Measurements from ENCODE around the gene ZCCHC7. TPM values are rescaled to one million over a fixed set of nuclear protein-coding genes. Genes with fewer than 3 reads are reported as not detected.

ZCCHC7 gene
- total RNA-seq, 2 experiments from 2014 or later: 20.1 to 20.6 TPM

DNA sequence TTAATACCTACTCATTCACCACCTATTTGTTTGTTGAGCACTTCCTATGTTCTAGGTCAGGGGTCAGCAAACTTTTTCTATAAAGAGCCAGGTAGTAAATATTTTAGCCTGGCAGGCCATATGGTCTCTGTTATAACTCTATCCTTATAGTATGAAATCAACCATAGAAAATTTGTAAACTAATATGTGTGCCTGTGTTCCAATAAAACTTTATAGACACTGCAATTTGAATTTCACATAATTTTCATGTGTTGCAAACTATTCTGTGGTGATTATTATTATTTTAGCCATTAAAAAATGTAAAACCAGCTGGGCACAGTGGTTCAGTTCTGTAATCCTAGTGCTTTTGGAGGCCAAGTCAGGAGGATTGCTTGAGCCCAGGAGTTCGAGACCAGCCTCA, 223.3 kb downstream of the ZCCHC7 start:
- Mint-ChIP-seq H3K4me1 (no peaks in the 10 kb centered on the region), H3K9me3 (ENCODE audit: low read depth) (no peaks in the 10 kb centered on the region), H3K27ac (no peak overlapping the region), H3K4me3 (no peak overlapping the region), H3K36me3 (peaks cover 3% of the 10 kb centered on the region), H3K27me3 (no peaks in the 10 kb centered on the region)
- no peak for ATAC-seq
- no peak for DNase-seq
- CTCF ChIA-PET: no interaction called here

DNA sequence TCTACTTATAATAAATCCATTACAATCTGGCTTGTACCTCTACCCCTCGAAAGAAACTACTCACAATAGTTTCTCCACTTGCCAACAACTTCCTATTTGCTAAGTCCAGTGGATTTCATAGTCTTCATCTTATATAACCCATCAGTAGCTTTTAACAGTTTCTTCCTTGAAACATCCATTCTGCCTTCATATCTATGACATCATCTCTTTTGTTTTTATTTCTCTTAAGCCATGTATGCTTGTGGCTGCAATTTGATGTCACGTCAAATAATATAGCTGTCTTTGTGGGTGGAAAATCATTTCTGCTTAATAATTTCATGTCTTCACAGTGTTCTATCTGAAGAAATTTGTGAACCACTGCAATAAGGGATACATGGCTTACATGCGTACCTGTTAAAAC, 224.7 kb downstream of the ZCCHC7 start:
- Mint-ChIP-seq H3K4me3 (no peak overlapping the region), H3K27ac (no peak overlapping the region), H3K36me3 (peaks cover 3% of the 10 kb centered on the region)

GRCh38 chr9:37348917-37349316, 228.5 kb downstream of the ZCCHC7 start:
- CTCF ChIA-PET: no interaction called here
- no peak overlapping the region for H3K4me3 Mint-ChIP-seq
- no peaks in the 10 kb centered on the region for H3K9me3 Mint-ChIP-seq (ENCODE audit: low read depth)
- H3K36me3 Mint-ChIP-seq: peaks cover 21% of the 10 kb centered on the region
- peaks cover 8% of the 10 kb centered on the region for H3K4me1 Mint-ChIP-seq
- H3K27me3 Mint-ChIP-seq: no peaks in the 10 kb centered on the region
- ATAC-seq (no peak), DNase-seq (no peak)
- no peak overlapping the region for H3K27ac Mint-ChIP-seq

More for the DNA sequence above, 224.7 kb downstream of the ZCCHC7 start:
- H3K4me1 Mint-ChIP-seq: no peaks in the 10 kb centered on the region
- CTCF ChIA-PET: interaction anchor here (0.7 kb wide), 1 partner anchor 238 kb away, joined by 3 read pairs; no protein-coding TSS in a partner anchor
- no peaks in the 10 kb centered on the region for H3K27me3 Mint-ChIP-seq
- ATAC-seq (no peak), DNase-seq (no peak)
- no peaks in the 10 kb centered on the region for H3K9me3 Mint-ChIP-seq (ENCODE audit: low read depth)

DNA sequence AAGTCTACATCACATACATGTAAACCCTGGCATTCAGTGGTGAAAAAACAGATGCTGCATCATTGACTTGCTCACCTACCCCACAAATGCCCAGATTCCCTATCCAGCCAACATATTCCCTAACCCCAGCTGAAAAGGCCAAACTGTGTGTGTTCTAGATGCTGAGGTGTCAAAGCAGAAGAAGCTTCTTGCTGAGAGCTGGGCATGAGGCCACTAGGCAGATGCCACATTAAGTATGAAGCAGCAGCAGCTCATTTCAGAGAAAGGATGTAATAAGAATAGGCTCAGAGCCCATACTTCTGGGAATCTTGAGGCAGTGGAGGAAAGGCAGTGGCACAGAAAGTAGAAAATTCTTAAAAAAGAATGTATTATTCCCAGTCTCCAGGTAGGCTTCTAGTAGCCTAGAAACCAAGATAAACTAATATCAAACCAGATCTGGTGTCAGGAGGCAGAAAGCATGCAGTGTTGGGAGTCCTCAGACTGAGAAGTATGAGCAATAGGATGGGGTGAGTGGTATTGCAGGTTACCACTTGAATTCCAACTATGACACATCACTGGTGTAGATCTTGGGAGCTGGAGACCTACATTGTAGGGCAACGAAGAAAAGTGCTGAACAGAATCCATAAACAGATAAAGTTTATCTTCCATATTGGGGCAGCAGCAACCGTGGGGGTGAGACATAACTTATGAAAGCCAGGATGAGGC, 230.3 kb downstream of the ZCCHC7 start:
- Mint-ChIP-seq H3K9me3 (ENCODE audit: low read depth) (no peaks in the 10 kb centered on the region), H3K27me3 (no peaks in the 10 kb centered on the region), H3K36me3 (peaks cover 24% of the 10 kb centered on the region), H3K27ac (no peak overlapping the region), H3K4me1 (peaks cover 8% of the 10 kb centered on the region), H3K4me3 (no peak overlapping the region)
- peak; percentile 45 for ATAC-seq
- CTCF ChIA-PET: interaction anchor here (1.1 to 1.2 kb wide), 2 partner anchors 10 to 316 kb away, joined by 3 read pairs; partner anchors contain the start of gene PAX5
- DNase-seq: no peak

DNA sequence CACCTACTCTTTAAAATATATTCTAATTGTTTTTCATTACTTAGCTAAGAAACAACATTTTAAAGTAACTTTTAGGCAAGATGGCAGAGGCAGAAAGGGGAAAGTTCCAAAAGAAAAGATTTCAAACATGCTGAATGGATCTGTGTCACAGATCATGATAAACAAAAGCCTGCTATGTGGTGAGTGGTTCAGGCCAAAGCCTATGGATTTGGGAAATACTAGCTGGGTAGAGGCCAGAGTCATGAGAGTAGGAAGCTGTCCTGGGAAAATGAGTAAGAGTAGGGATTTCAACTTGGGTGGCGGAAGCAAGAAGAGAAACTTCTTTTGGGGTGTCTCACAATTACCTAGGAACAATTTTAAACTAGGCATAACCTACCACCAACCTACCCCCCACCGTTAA, 233.4 kb downstream of the ZCCHC7 start:
- Mint-ChIP-seq H3K27ac (no peak overlapping the region), H3K4me1 (peaks cover 8% of the 10 kb centered on the region), H3K36me3 (peaks cover 25% of the 10 kb centered on the region), H3K4me3 (no peak overlapping the region), H3K9me3 (ENCODE audit: low read depth) (no peaks in the 10 kb centered on the region), H3K27me3 (no peaks in the 10 kb centered on the region)
- ATAC-seq: no peak
- CTCF ChIA-PET: interaction anchor here (1.2 kb wide), 1 partner anchor 357 kb away, joined by 3 read pairs; no protein-coding TSS in a partner anchor
- no peak for DNase-seq

- no peaks in the 10 kb centered on the region for H3K27me3 Mint-ChIP-seq
- no peak overlapping the region for H3K27ac Mint-ChIP-seq
- H3K4me3 Mint-ChIP-seq: no peak overlapping the region
- peaks cover 2% of the 10 kb centered on the region for H3K36me3 Mint-ChIP-seq
- no peaks in the 10 kb centered on the region for H3K4me1 Mint-ChIP-seq
- DNase-seq: no peak
- CTCF ChIA-PET: no interaction called here
- no peak for ATAC-seq
- H3K9me3 Mint-ChIP-seq (ENCODE audit: low read depth): no peaks in the 10 kb centered on the region
Measured at GRCh38 chr9:37362430-37362829, 242.1 kb downstream of the ZCCHC7 start.

GRCh38 chr9:37363124-37363523, 242.8 kb downstream of the ZCCHC7 start:
- DNase-seq: no peak
- Mint-ChIP-seq H3K4me1 (no peaks in the 10 kb centered on the region), H3K4me3 (no peak overlapping the region), H3K27me3 (no peaks in the 10 kb centered on the region), H3K9me3 (ENCODE audit: low read depth) (no peaks in the 10 kb centered on the region), H3K27ac (no peak overlapping the region), H3K36me3 (peaks cover 2% of the 10 kb centered on the region)
- CTCF ChIA-PET: interaction anchor here (0.9 kb wide), 1 partner anchor 216 kb away, joined by 3 read pairs; no protein-coding TSS in a partner anchor
- no peak for ATAC-seq

DNA sequence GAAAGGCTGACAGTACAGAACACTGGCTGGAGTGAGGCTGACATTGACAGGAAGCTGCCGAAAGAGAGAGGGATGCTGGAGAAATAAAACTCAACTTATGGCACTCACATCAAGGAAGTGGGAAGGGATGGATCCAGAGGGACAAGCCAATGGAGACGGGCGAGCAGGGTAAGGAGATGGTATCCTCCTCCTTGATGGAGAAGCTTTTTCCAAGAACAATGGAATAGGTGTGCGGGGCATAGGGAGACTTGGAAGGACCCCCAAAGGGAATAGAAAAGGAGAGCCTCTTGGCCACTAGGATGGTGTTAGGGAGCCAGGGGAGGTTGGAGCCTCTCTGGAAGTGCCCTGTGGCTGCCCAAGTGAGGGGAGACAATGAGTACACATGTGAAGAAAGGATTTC, 243.8 kb downstream of the ZCCHC7 start:
- H3K4me1 Mint-ChIP-seq: no peaks in the 10 kb centered on the region
- no peak for DNase-seq
- no peaks in the 10 kb centered on the region for H3K27me3 Mint-ChIP-seq
- ATAC-seq: no peak
- CTCF ChIA-PET: interaction anchor here (1.1 to 1.3 kb wide), 2 partner anchors 24 to 491 kb away, joined by 4 to 5 read pairs; no protein-coding TSS in a partner anchor
- peaks cover 2% of the 10 kb centered on the region for H3K36me3 Mint-ChIP-seq
- H3K9me3 Mint-ChIP-seq (ENCODE audit: low read depth): no peaks in the 10 kb centered on the region
- H3K4me3 Mint-ChIP-seq: no peak overlapping the region
- H3K27ac Mint-ChIP-seq: no peak overlapping the region

- H3K4me3 Mint-ChIP-seq: no peak overlapping the region
- H3K36me3 Mint-ChIP-seq: peaks cover 2% of the 10 kb centered on the region
- no peaks in the 10 kb centered on the region for H3K9me3 Mint-ChIP-seq (ENCODE audit: low read depth)
- DNase-seq: no peak
- H3K4me1 Mint-ChIP-seq: no peaks in the 10 kb centered on the region
- ATAC-seq: peak; percentile 51
- no peaks in the 10 kb centered on the region for H3K27me3 Mint-ChIP-seq
- no peak overlapping the region for H3K27ac Mint-ChIP-seq
- CTCF ChIA-PET: interaction anchor here (1.1 to 1.3 kb wide), 2 partner anchors 23 to 492 kb away, joined by 4 to 5 read pairs; no protein-coding TSS in a partner anchor
Measured at GRCh38 chr9:37364751-37365360, 244.5 kb downstream of the ZCCHC7 start.

DNA sequence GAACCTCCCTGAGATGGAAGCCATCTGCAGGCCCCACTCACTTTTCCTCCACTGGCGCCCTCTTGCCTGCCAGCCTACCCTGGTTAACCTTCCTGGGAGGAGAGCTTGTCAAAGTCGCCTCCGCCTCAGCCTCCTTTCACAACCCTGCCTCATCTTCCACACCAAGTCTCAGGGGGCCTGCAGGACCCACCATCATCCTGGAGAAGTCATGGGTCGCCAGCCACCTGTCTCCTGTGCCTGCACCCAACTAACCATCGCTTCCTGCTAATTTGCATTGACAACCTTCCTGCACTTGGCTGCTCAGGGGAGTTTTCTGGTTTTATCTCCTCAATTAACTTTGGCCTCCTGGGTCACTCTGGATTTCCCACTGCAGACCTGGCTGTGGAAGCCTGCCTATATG, 249.3 kb downstream of the ZCCHC7 start:
- H3K9me3 Mint-ChIP-seq (ENCODE audit: low read depth): no peaks in the 10 kb centered on the region
- CTCF ChIA-PET: no interaction called here
- no peak overlapping the region for H3K27ac Mint-ChIP-seq
- no peak overlapping the region for H3K4me3 Mint-ChIP-seq
- H3K27me3 Mint-ChIP-seq: no peaks in the 10 kb centered on the region
- ATAC-seq: no peak
- no peak for DNase-seq
- H3K4me1 Mint-ChIP-seq: peaks cover 10% of the 10 kb centered on the region
- no peaks in the 10 kb centered on the region for H3K36me3 Mint-ChIP-seq

DNA sequence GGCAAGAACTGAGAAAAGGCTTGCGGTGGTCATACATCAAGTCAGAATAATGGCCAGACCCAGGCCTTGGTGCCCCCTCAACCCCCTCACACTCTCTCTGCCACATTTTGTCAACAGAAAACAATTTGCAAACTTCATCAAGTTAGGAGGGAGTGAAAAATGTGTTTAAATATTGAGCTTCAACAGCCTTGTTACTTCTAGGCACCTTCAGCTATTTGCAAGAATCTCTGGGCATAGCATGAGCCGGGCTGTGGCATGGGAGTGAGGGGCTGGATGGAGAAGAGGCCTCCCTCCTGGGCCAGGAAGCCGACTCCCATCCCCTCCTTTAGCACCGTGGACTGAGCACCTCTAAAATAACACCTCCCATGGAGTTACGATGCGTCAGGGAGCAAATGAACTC, 249.9 kb downstream of the ZCCHC7 start:
- CTCF ChIA-PET: no interaction called here
- Mint-ChIP-seq H3K9me3 (ENCODE audit: low read depth) (no peaks in the 10 kb centered on the region), H3K4me1 (peaks cover 10% of the 10 kb centered on the region), H3K27me3 (no peaks in the 10 kb centered on the region), H3K27ac (no peak overlapping the region), H3K4me3 (no peak overlapping the region), H3K36me3 (no peaks in the 10 kb centered on the region)
- DNase-seq: no peak
- ATAC-seq: no peak

DNA sequence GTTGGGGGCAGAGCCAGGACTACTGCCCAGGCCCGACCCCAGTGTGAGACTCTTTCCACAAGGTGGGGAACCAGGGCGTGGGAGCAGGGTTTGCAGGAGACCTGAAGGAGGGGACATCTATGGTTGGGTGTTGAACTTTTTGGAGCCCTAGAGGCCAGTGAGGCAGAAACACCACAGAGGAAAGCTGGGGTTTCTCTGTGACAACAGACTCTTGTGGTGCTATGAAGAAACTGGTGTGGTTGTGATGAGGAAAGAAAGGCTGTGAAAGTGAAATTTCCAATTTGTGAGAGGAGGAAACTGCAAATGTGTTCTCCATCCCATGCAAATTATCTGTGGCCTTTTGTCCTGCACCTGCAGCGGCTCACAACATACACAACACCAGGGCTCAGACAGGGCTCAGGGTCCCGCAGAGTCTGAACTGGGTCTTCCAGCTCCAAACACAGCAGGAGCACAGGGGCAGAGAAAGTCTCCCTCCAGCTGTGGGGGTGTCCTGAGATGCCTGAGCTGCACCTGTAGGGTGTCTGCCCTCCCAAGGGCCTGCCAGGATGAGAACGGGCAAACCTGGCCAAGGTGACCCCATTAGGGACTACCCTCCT, 250.7 kb downstream of the ZCCHC7 start:
- peaks cover 10% of the 10 kb centered on the region for H3K4me1 Mint-ChIP-seq
- H3K27ac Mint-ChIP-seq: no peak overlapping the region
- no peaks in the 10 kb centered on the region for H3K9me3 Mint-ChIP-seq (ENCODE audit: low read depth)
- ATAC-seq (peak; percentile 27), DNase-seq (no peak)
- H3K36me3 Mint-ChIP-seq: no peaks in the 10 kb centered on the region
- H3K27me3 Mint-ChIP-seq: peaks cover 1% of the 10 kb centered on the region
- CTCF ChIA-PET: no interaction called here
- no peak overlapping the region for H3K4me3 Mint-ChIP-seq

- Mint-ChIP-seq H3K36me3 (no peaks in the 10 kb centered on the region), H3K27ac (no peak overlapping the region), H3K27me3 (peaks cover 6% of the 10 kb centered on the region), H3K9me3 (ENCODE audit: low read depth) (no peaks in the 10 kb centered on the region), H3K4me1 (peaks cover 10% of the 10 kb centered on the region), H3K4me3 (no peak overlapping the region)
- CTCF ChIA-PET: no interaction called here
- DNase-seq (no peak), ATAC-seq (no peak)
Measured at GRCh38 chr9:37371565-37372464, 251.4 kb downstream of the ZCCHC7 start.

Data from activated CD8-positive, alpha-beta memory T cell treated with anti-CD3 and anti-CD28 coated beads, Interleukin-2, amount 10 ng/mL, durations not matched to agents 7 days and 5 days (primary cell).